ENCODE data around the gene MRTO4. TPM values are rescaled to one million over a fixed set of nuclear protein-coding genes. Genes with fewer than 3 reads are reported as not detected.
"Not testable (repeated sequence)": the region's sequence is repeated elsewhere in the genome, so short reads cannot be mapped to it uniquely, and the experiment has no call there.

MRTO4 gene
- total RNA-seq, 1 donor from 2014 or later: 57.6 TPM

DNA sequence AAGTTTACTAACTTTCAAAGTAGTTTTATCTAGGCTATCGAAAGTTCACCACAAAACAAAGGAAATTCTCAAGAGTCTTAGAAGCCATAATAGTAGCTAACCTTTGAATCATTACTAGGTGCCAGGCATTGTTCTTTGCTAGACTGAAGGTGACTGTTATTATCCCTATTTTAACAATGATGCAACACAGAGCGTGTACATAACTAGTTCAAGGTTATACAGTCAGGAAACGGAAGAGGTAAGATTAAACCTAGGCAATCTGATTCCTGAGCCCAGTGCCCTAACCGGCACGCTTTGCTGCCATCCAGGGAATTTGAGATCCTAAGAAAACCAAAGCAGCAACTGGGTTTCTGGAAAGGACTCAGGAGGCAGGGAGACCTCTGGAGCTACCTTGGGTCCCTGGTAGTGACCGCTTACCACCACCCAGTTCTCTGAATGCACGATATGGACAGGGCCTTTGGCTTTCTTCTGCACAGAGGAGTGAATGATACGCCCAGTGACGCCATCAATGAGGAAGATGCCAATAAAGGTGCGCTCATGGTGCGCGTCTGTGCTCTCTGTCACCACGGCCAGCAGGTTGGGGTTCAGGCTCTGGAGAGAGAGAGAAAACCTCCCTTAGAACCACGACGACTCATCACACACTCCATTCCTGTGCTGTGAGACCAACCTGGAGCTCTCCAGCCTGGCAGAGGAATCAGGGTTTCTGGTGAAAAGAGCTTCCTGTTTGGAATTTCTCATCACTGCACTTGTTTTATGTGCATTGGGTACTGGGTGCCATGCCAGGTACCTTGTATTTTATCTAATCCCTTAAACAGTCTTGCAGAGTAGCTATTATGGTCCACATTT lies 28.4 kb upstream of the MRTO4 start:
- intact Hi-C loops (cut with micrococcal nuclease): no loop called here

DNA sequence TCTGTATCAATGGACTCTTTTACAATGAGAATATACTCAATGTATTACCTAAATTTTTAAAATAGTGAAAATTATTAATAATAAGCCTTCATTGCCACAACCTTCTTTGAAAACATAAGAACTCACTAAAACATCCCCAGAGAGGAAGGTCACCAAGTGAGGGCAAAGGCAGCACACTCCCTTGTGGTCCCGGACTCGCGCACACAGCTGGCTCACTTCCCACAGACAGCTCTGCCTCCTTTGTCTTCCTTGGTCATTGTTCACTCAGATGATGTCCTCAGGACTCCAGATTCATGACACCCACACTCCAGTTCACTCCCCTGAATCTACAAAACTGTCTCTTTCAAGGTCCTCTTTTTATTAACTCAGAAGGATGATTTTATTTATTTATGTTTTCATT lies 22.4 kb upstream of the MRTO4 start:
- intact Hi-C loops (cut with micrococcal nuclease): no loop called here

DNA sequence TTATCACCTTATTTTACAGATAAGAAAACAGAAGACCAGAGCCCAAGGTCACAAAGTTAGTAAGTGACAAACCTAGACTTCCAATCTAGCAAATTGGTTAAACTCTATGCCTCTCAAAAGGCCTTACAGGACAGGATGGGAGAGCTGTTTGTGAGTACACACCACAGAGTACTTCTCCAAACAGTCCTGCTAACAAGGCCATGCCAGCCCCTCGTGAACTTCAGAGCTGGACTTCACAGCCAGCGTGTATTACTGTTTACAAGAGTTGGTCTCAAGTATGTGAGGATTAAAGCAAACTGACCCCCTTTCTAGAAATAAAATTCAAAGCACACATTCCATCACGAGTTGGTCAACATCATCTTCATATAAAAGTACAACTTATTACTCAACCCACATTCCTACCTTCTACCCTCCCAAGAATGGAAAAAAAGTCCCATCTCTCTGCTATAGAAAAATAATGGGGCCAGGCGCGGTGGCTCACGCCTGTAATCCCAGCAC lies 21.7 kb upstream of the MRTO4 start:
- intact Hi-C loops (cut with micrococcal nuclease): no loop called here

GRCh38 chr1:19231736-19232523 lies 19.7 kb upstream of the MRTO4 start:
- intact Hi-C loops (cut with micrococcal nuclease): not testable (repeated sequence)

DNA sequence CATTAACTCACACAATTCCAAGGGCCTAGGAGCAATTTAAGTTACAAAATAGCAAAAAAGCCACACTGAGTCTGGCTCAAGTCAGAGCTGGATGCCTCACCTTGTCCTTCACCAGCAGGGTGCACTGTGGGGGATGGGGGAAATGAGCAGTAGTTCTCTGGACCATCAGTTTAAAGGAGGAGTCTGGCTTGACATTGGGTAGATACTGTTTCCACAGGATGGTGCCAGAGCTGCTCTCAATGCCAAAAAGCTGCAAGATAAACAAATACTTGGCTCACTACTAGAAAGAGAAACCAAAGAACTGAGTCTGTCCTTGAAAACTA lies 19.1 kb upstream of the MRTO4 start:
- intact Hi-C loops (cut with micrococcal nuclease): no loop called here

GRCh38 chr1:19234224-19234623 lies 17.4 kb upstream of the MRTO4 start:
- intact Hi-C loops (cut with micrococcal nuclease): no loop called here

GRCh38 chr1:19239876-19240275 lies 11.7 kb upstream of the MRTO4 start:
- intact Hi-C loops (cut with micrococcal nuclease): no loop called here

DNA sequence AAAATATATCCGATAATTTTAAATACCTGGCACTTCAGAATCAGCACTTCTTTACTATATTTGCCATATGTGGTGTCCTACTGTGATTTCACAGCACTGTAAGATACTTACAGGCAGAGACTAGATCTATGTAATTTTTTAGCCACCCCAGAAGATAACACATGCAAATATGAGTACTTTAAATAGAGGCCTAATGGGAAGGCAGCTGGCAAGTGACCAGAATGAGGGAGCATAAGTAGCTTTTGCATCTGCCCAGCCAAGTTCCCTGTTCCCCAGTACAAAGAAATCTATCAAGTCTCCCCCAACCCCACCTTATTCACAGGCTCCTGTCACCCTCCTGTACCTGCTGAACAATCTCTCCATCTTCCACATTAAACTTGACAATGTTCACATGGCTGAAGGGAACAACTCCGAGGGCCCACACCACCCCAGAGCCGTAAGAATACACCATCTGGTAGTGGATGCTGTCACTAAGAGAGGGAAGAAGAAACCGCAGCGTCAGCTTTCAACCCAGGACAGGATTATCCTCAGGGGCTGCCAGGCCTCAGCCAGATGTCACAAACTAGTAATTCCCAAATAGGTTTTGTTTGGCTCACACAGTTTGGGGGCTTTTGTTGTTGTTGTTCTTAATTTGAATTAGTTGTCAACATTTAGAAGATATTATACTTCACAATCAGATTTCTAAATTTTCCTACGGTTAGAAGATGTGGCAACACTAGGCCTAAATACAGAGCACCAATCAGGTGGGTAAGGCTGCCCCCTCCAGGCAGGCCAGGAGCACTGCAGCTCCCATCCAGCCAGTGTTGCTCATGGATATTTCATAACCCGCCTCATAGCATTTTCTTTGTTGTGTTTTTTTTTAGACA lies 10.7 kb upstream of the MRTO4 start:
- intact Hi-C loops (cut with micrococcal nuclease): loop anchor here (1.0 kb wide), 3 partner anchors 62 to 357 kb away; no protein-coding TSS in a partner anchor

DNA sequence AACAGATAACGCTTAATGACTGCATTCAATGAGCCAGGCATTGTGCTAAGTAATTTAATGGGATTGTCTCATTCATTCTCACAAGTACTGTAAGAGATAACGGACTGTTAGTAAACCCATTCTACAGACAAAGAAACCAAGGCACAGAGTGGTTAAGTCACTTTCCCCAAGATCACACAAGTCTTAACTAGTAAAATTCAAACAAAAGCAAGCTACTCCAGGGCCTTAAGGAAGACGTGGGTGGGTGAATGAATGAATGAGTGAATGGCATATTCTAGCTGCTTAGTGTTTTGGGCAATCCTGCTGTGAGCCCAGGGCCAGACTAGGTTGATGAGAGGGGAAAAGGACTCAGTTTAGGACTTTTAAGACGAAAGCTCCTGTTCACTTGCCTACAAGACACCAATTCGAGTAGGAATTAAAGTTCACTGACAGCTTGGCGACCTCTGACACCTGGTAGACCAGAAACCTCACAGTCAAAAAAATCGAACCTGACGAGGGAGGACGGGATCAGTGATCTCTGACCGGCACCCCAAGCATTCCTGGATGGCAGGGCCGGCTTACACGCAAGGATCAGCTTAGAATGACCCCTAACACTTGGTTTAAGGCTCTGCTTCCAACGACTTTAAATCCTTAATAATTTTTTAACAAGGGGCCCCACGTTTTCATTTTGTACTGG lies 838 bp upstream of the MRTO4 start:
- intact Hi-C loops (cut with micrococcal nuclease): loop anchor here (1.0 to 2.0 kb wide), 4 partner anchors 40 to 402 kb away; partner anchors contain the start of genes AKR7A2, ALDH4A1, SLC66A1 and UBR4

DNA sequence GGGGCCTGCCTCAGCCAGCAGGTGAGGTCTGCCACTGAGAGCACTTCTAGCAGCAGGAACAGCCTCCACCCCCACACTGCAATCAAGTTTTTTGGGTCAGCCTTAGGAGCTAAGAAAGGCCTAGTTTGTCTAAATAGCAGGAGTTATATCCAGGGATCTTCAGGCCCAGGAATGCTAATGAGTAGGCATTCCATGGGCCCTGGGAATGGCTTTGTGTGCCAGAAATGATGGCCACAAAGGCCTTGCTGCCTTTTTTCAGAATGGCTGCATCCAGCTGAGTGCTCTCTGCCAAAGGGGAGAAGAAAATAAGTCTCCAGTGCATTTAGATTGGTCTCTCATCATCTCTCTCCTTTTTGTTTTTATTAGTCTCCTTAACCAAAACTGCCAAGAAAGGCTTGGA lies 2.8 kb downstream of the MRTO4 start:
- intact Hi-C loops (cut with micrococcal nuclease): no loop called here

DNA sequence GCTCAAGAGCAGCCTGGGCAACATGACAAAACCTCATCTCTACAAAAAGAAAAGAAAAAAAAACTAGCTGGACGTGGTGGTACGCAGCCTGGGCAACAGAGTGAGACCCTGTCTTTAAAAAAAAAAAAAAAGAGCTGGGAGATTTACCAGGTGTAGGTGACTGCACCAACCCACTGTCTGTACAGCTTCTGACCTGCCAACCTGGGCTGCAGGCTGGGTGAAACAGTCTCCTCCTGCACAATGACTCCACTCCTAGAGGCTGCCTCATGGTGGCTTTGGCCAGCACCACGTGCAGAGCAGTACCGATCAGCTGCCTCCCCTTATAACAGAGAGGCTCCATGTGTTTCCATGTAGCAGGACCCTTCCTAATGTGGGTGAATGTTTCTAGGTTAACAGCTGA lies 3.7 kb downstream of the MRTO4 start:
- intact Hi-C loops (cut with micrococcal nuclease): no loop called here

- intact Hi-C loops (cut with micrococcal nuclease): not testable (repeated sequence)
Measured at GRCh38 chr1:19256301-19256700, 4.7 kb downstream of the MRTO4 start.

- intact Hi-C loops (cut with micrococcal nuclease): no loop called here
Measured at GRCh38 chr1:19257178-19257914, 5.7 kb downstream of the MRTO4 start.

- intact Hi-C loops (cut with micrococcal nuclease): no loop called here
Measured at GRCh38 chr1:19258353-19258752, 6.7 kb downstream of the MRTO4 start.

DNA sequence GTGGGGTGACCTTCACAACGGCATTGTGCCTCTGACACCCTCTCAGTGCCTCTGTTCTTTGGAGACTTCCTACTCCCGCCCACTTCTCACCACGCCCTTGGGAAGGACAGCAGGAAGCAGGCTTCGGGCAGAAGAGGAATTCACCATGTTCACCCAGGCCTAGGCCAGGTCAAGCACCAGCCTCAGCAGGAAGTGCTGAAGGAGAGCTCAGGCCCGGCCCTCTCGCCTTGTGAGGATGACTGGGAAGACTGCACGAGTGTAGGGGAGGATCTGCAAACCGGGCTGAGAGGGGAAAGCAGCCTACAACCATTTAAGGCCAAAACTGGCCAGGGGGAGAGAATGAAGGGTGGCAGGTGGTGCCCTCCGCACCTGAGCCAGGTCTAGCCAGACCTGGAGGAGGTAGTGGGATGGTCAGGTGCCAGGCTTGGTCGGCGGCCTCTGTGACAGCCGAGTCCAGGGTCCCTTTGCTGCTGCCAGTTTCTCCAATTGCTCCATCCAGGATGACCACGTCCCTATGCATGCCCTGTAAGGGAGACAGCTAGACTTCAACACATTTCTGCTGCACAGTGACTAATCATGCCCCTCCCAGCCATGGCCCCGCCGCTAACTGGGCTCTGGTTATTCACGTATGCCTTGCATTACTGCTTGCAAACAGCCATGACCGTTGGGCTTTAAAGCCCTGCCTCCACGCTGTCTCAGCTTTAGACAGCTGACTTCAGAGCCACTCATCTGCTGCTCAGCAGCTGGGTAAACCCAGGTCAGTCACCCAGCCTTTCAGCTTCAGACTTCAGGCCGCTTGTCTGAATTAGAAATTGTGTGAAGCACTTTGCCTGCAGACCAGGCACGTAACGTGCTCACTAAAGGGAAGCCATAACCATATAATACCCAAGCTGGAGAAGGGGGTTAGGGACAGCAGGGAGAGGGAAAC lies 8.9 kb downstream of the MRTO4 start:
- intact Hi-C loops (cut with micrococcal nuclease): no loop called here

DNA sequence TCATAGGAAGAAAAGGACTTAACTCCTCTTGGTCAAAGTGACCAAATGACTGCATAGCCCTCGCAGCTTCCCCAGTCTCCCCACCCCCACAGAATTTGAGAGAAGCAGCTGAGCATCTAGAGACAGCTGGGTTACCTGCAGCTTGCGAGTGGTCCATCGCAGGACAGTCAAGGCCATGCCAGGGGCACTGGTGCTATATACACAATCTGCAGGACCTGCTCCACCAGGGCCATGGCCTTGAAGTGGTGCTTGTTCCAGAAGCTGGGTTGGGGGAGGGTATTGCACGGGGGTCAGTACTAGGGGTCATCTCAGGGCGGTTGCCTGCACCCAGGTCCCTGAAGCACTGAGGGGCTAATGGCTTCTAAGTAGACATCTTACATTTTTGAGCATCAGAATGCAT lies 10.4 kb downstream of the MRTO4 start:
- intact Hi-C loops (cut with micrococcal nuclease): no loop called here

DNA sequence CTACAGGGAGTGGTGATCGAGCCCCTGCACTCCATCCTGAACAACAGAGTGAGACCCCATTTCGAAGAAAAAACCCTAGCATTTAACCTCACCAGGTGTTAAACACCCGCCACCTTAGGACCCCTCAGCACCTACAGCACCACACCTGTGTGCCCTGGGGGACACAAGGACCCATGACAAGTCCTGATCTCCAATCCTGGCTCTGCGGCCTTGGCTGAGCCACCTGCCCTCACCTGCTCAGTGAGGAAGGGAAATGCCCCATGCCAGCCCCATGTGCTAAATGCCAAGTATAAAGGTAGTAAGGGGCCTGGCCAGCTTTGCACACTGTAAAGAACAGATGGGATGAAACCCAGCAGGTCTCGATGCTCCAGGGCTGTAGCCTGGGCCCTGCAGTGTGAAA lies 11.1 kb downstream of the MRTO4 start:
- intact Hi-C loops (cut with micrococcal nuclease): no loop called here

GRCh38 chr1:19268445-19268844 lies 16.8 kb downstream of the MRTO4 start:
- intact Hi-C loops (cut with micrococcal nuclease): no loop called here
